Activated CD8-positive, alpha-beta memory T cell treated with anti-CD3 and anti-CD28 coated beads, Interleukin-2, amount 50 U/mL, for 1 hour (primary cell): ENCODE results near the gene CD82.
"Not testable (repeated sequence)": the region's sequence is repeated elsewhere in the genome, so short reads cannot be mapped to it uniquely, and the experiment has no call there.

Source experiments
- DNase-seq: peaks from one replicate; pipeline ENCODE4 v3.0.0-alpha.2; 2020; ENCODE audit errors: extremely low read depth

CD82 gene

DNA sequence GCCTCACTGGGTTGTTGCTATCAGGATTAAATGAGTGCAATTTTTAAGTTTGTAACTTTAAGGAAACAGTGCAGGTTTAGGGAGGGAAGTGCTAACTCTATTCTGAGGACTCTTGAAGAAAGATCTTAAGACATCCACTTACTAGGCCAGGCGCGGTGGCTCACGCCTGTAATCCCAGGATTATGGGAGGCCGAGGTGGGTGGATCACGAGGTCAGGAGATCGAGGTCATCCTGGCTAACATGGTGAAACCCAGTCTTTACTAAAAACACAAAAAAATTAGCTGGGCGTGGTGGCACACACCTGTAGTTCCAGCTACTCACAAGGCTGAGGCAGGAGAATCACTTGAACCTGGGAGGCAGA is 5.5 kb upstream of the CD82 start:
- not testable (repeated sequence) for DNase-seq

DNA sequence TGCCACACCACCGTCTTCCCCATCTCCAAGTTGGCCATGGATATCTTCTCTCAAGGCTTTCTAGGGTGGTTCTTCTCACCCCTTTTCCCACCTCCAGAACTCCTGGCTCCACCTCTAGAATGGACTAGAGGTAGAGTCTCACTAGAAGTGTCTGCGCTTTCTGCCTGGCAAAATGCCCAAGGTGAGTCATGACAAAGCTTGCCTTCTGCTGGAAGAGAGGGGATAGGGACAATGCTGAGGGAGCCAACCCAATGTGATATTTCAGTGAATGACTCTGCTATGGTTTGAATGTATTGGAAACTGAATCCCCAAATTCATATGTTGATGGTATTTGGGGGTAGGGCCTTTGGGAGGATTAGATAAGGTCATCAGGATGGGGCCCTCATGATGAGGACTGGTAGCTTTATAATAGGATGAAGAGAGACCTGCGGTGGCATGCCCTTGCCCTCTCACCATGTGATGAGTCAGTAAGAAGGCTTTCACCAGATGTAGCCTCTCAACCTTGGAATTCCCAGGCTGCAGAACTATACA is 4.1 kb upstream of the CD82 start:
- DNase-seq, result no peak

- no peak for DNase-seq
These were observed 3.3 kb upstream of the CD82 start for GRCh38 chr11:44561964-44562734.

DNA sequence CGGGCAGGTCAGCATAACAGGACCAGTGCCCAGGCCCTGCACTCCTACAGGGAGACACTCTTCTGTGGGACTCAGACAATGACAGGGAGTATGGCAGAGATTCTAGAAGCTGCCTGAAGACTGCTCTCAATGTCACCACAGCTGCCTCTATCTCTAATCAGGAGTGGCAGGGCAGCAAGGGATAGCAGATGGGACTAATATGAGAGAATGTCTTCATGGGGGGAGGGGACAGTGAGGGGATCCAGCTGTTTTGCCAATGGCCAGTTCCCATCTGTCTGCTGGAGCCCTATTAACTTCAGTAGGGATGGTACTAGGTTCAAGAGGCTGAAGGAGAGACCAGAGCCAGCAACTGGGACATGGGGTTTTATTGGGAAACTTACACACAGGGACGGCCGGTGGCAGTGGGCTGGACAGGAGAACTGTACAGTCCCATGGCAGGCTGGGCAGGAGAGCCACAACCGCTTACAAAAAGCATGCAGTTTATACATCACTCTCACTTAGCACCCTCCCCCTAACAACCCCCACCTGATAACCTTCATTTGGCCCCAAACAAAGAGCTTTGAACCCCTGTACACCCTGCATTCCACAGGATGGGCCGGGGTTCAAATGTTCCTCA is 2.5 kb upstream of the CD82 start:
- no peak for DNase-seq

DNA sequence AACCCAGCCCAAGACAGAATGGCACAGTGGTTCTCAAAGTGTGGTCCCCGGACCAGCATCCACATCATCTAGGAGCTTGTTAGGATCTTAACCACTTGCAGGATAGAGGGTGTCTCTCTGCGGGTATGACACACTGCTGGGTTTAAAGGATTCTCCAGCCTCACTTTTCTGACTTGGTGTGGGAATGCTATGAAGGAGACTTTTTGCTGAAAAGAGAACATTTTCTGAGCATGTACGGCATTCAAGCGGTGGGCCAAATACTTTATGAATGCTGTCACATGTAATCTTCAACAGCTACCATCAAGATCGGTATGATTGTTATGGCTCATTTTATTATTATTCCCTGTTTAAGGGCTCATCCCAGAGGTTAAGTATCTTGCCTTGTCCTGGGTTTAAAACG is 1.8 kb upstream of the CD82 start:
- DNase-seq, result no peak

DNA sequence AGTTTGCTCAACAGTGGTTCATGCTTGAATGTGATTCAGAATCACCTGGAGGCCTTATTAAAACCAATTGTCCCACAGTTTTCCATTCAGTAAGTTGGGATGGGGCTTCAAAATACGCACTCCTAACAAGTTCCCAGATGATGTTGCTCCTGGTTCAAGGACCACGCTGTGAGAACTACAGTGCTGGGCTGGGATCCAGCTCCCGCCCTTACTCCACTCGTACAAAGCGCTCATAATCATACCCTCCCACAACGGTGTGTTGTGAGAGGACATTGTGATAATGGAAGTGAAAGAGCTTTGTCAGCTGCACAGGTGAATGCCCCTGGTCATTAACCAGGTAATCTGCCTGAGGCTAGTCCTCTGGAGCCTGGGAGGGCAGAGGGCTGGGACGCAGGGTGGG is 1.3 kb upstream of the CD82 start:
- DNase-seq, result no peak

DNA sequence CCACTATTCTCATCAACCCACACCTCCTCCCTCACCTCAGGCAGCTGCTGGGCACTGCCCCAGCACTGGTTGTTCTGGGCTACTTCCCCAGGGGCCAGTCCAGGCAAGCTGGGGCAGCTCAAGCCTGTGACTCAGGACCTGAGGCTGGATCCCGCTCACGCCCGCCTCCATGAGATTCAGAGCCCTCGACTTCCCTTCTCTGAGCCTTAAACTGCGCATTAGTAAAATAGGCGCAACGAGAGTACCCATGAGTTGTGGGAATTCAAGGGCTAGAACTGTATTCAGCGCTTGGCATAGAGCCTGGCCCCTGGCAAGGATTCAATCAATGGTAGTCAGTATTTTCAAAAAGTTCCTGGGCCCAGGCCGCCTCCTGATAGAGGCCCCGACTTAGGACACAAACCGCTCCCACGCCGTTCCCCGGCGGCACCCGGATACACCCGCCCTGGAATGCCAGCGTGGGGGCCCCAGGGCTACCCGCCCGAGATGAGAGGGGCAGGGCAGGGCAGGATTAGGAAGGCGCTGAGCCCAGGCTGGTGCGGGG is 723 bp upstream of the CD82 start:
- DNase-seq, result no peak

DNA sequence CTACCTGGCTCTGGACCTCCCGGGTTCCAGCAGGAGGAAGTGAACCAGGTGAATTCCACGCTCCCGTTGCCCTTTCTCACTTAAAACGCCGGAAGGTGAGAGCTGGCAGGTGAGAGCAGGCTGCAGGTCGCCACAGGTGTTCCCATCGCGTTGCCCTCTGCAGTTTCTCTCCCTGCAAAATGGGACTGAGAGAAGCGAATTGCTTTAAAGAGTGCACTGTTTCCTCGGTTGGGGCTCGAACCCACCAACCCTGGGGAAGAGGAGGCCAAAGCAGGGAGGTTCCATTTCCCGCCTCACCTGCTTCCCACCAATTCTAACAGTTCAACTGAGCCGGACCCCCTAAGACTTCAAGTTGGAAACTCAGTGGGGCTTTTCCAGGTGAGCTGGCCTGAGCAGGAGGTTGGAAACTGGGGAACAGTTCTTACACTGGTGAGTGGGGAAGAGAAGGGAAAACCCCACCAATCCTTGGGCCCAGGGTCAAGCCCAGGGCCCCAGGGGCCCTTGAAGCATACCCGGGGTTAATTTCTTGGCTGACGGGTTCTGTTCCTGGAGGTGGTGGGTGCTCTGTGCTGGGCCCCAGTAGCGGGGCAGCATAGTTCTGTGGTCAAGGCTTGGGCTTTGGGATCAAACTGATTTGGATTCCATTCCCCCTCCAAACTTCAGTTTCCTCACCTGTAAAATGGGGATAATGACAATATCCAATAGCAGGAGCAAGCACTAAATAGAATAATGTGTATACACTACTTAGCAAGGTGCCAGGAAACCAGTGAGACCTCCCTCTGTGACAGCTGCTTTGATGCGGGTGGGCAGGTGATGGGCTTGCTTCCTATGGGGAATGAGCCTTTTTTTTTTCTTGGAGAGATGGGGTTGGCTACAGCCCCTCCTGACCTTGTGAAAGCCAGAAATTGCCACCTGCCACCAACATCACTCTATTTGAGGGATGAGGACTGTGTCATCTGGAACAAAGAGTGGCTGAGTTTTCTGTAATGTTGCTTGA is 788 bp downstream of the CD82 start:
- no peak for DNase-seq

- DNase-seq, result no peak
These were observed 1.8 kb downstream of the CD82 start for GRCh38 chr11:44566952-44567875.

- no peak for DNase-seq
These were observed 2.4 kb downstream of the CD82 start for GRCh38 chr11:44567876-44568256.

- no peak for DNase-seq
These were observed 2.8 kb downstream of the CD82 start for GRCh38 chr11:44568331-44568657.

DNA sequence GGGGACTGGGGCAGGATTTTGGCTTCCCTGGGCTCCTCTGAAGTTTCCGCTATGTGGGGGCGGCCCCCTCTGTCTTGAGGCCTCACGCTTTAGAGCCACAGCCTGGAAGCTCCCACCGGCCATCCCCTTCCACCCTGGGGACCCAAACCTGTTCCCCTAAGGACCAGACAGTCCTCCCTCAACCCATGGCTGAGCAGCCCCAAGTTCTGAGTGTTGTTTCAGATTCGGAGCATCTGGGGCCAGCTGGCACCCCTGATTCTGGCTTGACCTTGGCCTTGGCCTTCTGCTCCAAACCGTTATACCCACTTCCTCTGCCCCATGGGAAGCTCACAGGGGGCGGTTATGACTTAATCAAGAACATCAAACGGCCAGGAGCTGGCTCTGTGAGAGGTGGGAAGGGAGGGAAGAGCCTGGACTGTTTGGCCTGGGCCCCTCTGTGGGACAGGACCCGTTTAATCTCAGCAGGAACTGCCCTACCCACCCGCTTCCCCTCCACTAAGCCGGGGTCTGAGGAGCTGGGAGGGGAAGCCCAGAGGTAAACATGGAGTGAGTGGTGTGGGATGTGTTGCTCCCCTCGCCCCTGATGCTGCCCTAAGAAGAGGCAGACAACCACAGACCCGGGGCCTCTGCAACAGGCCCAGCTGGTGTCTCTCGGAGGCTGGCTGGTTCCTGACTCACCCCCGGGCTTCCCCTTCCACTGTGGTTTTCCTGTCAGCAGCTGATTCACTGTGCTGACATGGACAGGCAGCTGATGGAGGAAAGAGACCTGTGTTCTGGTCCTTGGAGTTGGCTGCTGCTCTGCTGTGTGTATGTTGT is 3.4 kb downstream of the CD82 start:
- DNase-seq, result peak; percentile 62

DNA sequence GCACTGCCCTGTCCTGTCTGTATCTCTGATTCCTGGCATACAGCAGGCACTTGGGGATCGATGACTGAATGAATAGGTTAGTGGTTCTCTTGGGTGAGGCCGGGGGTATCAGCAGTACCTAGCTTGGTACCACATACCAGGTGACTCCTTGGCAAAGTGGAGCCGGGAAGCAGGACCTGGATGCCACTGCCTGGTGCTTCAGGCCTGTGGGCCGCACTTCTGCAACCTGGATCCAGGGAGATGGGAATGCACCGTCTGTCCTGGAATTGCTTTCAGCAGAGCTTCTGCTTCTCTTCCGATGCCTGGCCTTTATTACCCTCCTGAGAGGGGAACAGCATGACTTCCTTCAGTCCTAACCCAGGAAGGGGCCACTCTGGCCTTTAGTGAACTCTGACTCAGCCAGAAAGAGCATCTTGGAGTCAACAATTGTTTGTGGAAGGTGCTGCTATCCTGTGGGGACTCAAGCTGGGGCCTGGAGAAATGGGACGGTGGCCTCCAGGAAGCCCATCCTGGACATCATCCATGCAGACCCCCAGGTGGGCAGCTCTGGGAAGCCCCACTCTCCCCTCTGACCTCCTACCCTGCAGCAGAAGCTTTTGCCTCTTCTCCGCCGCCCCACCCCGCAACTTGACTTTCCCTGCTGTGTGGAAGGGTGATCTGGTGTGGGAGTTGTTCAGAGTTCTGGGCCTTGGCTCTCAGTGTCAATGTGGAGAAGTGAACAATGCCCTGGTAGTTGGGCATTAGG is 5.1 kb downstream of the CD82 start:
- no peak for DNase-seq

DNA sequence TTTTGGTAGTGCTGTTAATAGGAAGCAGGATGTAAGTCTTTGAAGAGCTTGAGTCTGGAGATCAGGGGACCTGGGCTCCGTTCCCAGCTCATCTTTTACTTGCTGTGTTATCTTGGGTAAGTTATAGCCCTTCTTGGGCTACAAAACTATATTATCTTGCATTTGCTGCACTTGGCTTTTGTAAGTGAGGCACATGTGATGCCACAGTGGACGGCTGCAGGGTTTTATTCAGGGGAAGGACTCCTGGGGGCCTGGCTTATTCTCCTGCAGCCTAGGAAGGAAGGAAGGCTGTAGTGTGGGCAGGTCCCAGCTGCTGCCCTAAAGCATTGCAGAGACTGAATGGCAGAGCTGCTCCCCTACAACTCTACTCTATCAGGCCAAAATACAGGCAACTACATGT is 6.4 kb downstream of the CD82 start:
- no peak for DNase-seq

DNA sequence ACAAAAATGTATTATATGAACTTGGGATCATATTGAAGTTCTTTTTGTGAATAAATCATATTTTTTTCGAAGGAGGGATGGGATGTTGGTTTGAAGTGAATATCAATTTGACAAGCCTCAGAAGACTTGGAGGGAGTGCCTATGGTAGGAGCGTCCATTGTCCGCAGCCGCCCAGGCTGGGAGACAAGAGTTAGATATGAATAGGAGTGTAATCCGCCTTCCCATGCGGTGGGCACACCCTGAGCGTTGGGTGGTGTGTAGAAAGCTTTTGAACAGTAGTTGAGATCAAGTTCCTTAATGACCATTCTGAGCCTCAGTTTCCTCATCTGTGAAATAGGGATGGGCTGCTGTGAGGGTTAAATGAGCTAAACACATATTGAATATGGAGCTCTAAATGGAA is 7.0 kb downstream of the CD82 start:
- DNase-seq, result no peak

- no peak for DNase-seq
These were observed 7.4 kb downstream of the CD82 start for GRCh38 chr11:44572884-44573283.

DNA sequence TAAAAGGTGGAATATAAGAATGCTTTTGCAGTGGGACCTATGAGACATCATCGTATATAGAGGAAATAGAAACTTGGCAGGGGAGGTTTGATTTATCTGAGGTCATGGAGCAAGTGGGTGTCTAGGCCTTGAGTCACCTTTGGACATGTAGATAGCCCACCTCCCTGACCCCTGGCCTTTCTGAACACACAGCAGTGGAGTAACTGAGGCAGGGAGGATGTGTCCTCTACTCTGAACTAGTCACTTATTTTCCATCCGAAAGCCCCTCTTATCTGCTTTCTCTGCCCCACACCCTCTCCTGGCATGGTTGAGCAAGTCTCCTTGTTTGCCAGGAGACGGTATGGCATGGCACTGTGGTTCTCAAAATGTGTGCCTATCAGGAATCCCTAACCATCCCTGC is 7.9 kb downstream of the CD82 start:
- DNase-seq, result no peak

- DNase-seq, result no peak
These were observed 9.3 kb downstream of the CD82 start for GRCh38 chr11:44574610-44575287.

DNA sequence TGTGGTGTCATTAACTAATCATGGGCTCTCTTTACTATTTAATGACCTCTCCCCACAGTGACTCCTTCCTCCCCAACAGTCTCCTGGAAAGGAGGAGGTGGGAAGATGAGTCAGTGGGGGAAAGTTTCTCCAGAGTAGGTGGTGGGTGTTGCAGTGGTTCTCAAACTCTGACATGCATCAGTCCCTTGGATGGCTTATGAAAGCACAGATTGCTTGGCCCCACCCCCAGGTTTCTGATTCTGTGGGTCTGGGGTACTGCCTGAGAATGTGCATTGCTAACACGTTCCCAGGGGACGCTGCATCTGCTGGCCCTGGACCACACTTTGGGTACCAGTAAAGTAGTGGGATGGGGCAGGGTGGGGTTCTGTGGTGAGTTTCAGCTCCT is 9.8 kb downstream of the CD82 start:
- no peak for DNase-seq
